Activated CD8-positive, alpha-beta memory T cell treated with anti-CD3 and anti-CD28 coated beads, Interleukin-2, amount 50 U/mL, for 24 hours (primary cell): ENCODE measurements around the gene C10orf71.

ENCODE experiments used
- DNase-seq: peaks from one replicate; pipeline ENCODE4 v3.0.0-alpha.2; 2020; ENCODE audit errors: extremely low read depth

C10orf71 gene

GRCh38 chr10:49312246-49312869 is 13.4 kb downstream of the C10orf71 start:
- DNase-seq: no peak

GRCh38 chr10:49313501-49314070 is 14.6 kb downstream of the C10orf71 start:
- DNase-seq: no peak

- no peak for DNase-seq
These were observed 15.8 kb downstream of the C10orf71 start for GRCh38 chr10:49314806-49315205.

- DNase-seq: no peak
These were observed 19.1 kb downstream of the C10orf71 start for GRCh38 chr10:49318028-49318427.

- DNase-seq: no peak
These were observed 19.8 kb downstream of the C10orf71 start for GRCh38 chr10:49318755-49319154.

- DNase-seq: no peak
These were observed 20.2 kb downstream of the C10orf71 start for GRCh38 chr10:49319206-49319605.

- no peak for DNase-seq
These were observed 21.2 kb downstream of the C10orf71 start for GRCh38 chr10:49320191-49320590.

GRCh38 chr10:49321021-49321420 is 22.1 kb downstream of the C10orf71 start:
- DNase-seq: no peak

GRCh38 chr10:49322371-49323170 is 23.6 kb downstream of the C10orf71 start:
- DNase-seq: no peak

- no peak for DNase-seq
These were observed 24.4 kb downstream of the C10orf71 start for GRCh38 chr10:49323171-49323895.

- no peak for DNase-seq
These were observed 24.9 kb downstream of the C10orf71 start for GRCh38 chr10:49323896-49324270.

- no peak for DNase-seq
These were observed 25.7 kb downstream of the C10orf71 start for GRCh38 chr10:49324711-49325110.

GRCh38 chr10:49325131-49325915 is 26.4 kb downstream of the C10orf71 start:
- no peak for DNase-seq

- DNase-seq: no peak
These were observed 27.2 kb downstream of the C10orf71 start for GRCh38 chr10:49325916-49326783.

GRCh38 chr10:49327036-49327813 is 28.3 kb downstream of the C10orf71 start:
- DNase-seq: no peak

GRCh38 chr10:49328401-49329145 is 29.6 kb downstream of the C10orf71 start:
- no peak for DNase-seq

- no peak for DNase-seq
These were observed 30.2 kb downstream of the C10orf71 start for GRCh38 chr10:49329146-49329505.

GRCh38 chr10:49330127-49330665 is 31.2 kb downstream of the C10orf71 start:
- no peak for DNase-seq

GRCh38 chr10:49331431-49331830 is 32.5 kb downstream of the C10orf71 start:
- DNase-seq: no peak
